GM19035 (cell line): ENCODE data around the gene EPS8L3.
"Not testable (repeated sequence)": the region's sequence is repeated elsewhere in the genome, so short reads cannot be mapped to it uniquely, and the experiment has no call there.

Experiments used
- ATAC-seq: cut with Tn5 transposase; IDR thresholded peaks from one replicate; pipeline ENCODE4 v1.9.1; 2021; ENCODE audit not compliant: unreplicated experiment

Gene EPS8L3

DNA sequence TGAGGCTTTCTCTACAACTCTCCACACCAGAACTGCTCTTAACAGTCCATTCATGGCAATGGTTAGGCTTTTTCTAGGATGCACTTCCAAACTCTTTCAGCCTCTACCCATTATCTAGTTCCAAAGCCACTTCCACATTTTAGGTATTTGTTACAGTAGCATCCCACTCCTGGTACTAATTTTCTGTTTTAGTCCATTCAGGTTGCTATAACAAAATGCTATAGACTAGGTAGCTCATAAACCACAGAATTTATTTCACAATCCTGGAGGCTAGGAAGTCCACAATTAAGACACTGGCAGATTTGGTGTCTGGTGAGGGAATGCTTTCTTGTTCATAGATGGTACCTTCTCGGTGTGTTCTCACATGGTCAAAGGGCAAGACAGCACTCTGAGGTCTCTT lies 17.3 kb upstream of the EPS8L3 start:
- ATAC-seq, result no peak

DNA sequence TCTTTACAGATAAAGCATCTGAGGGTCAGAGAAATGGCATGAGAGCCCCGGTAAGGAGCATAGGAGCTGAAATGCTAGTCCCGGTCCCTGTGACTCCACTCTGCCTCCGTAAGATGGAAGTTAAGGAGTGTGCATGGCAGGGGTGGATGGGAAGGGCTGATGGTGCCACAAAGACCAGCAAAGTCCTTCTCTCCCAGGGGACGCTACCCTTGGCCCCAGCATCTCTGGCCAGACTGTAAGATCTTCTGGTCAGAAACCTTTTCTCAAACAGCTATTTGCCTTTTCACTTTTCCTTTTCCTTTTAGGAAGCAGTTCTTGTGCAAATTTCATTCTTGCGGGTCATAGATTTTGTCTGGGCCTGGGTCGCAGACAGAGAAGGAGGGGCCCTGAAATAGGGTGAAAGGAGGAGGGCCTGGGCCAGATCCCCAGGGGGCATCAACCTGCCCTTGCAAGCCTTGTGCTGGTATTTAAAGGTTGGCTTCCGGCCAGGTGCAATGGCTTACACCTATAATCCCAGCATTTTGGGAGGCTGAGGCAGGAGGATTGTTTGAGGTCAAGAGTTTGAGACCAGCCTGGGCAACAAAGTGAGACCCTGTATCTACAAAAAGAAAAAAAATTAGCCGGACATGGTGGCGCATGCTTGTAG lies 14.4 kb upstream of the EPS8L3 start:
- ATAC-seq, result no peak

DNA sequence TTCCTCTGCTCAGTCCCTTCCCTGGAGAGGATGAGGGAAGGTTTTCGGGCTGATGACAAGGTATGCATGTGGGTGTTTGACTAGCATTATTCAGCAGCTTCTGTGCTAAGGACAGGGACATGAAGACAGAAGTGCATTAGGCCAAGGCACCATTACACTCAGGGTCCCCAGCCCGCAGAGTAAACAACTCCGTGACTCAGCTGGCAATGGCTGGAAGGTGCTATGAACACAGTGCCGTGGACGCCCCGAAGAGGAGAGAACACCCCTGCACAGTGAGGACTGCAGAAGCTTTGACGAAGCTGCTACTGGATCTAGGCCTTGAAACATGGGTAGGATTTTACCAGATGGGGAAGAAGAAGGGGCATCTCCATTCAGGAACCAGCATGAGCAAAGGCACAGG lies 13.7 kb upstream of the EPS8L3 start:
- no peak for ATAC-seq

DNA sequence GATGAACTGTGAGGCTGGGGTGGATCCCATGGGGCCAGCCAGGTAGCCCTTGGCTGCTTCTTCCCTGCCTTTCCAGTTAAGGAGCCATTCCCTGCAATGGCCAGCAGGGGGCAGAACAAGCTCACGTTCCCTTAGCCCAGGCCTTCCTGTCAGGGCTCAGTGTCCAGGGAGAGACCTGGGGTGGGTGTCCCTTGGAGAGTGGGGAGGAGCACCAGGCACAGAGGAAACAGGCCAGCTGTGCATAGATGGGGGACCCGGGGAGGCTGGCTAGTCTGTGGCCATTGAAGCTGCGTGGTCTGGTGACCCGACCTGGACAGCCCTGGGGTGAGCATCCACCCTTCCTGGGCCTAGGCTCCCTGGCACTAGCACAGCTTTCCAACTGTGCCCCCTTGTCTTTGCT lies 13.2 kb upstream of the EPS8L3 start:
- peak; percentile 50 for ATAC-seq

DNA sequence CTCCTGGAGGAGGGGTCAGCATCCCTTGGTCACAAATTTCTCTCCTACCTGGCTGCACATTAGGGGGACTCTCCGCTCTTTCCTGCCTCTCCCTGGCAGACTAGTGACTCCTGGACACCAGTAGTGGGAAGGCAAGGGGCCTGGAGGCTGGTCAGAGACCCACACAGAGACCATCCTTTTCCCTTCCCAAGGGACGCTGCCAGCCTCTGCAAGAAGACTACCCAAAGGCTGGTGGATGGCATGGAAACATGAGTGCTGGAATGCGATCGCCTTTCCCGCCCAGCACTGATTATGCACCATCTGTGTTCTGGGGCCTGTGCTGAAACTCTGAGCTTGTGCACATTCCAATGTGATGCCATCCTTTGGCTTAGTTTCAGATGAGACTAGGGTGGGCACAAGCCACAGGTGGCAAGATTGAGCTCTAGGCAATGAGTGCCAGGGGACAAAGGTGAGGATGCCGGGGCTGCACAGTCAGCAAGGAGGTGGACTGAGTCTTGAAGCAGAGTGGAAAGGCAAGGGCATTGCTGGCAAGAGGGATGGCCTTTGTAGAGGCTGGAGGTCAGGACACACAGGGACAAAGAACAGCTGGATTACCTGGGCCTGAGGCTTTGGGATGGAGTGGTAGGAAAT lies 12.6 kb upstream of the EPS8L3 start:
- ATAC-seq, result no peak

DNA sequence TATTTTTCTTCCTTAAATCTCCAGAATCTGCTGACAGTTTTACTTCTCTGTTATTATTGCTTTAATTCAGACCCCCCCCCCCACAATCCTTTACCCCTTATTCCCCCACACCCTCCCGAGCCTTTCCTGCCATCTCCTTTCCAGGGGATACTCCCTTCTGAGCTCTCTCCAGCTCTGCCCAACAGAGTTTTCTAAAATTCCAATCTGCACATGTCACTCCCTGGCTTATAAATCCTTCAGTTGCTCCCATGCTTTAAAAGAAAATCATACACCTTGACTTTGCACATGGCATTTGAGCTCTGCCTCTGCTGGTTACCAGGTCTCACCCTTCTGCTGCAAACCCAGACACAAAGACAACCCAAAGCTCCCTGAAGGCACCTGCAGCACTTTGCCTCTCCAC lies 11.7 kb upstream of the EPS8L3 start:
- no peak for ATAC-seq

DNA sequence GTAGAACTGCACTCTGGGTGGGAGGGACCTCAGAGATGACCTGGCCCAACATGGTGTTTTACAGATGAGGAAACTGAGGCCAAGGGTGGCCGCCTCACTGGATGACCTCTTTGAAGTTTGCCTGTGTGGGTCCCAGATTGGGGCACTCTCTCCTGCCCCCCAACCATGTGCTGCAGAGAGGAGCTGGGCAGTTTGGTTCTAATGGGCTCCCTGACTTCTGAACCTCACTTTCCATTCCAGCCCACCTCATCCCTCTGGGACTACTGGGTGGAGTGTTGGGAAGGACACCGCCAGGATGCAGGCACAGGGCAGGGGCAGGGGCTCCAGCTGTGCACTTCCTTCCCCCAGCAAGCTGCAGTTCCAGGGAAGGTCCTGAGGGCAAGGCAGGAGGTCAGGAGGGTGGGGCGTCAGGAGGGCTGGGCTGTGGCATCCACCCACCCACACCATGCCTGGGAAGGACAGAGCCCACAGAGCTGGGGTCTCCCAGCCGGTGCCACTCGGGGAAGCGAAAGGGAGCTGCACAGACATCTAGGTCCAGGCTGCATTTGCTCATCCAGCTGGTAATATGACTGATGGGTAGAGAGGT lies 10.3 kb upstream of the EPS8L3 start:
- ATAC-seq, result no peak

DNA sequence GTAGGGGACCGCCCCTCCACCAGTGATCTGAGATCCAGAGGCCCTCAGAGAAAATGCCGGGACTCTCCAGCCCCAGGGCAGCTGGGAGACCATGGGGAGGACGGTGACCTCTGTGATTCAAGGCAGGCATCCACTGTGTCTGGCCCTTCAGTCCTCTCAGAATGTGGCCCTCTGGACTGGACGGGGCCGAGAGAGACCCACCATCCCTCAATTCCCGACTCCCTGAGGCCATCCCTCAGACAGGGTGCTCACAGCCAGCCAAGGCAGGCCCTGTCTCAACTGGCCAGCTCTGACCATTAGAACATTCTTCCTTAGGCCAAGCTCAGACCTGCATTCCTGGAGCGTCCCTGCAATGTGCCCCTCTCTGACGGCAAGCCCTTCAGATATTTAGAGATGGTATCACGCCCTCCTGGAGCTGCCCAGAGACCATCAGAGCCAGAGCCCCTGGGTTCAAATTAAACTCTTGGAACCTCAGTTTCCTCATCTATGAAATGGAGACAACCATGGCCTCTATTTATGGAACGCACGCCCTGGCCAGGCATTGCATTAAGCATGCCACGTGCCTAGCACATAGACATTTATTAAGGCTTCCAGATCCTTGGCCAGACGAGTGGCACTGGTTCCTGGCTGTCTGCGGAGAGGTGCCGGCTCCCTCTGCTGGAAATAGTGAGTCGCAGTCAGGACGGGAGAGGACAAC lies 9.6 kb upstream of the EPS8L3 start:
- peak; percentile 72 for ATAC-seq

DNA sequence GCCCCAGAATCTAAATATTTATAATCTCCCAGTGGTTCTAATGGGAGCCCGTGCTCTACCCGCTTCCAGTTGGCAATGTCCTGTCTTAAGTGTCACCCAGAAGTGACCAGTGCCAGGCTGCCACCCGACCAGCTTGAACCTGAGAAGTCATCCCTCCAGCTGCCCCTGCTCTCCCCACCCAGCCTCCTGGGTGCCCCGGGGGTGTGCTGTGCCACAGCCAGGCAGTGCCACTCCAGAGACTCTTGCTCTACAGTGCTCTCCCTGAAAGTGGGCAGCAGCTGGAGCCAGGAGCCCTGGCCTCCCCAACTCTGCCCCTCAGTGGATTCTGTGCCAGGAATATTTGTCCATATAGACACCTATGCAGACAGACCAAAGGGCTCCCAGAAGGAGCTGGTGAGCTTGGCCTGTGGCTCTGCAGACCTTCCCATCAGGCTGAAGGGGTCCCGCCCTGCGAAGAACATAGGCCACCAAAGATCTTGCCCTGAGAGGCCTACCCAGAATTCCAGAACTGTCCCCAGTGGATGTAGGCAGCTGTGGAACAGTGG lies 9.0 kb upstream of the EPS8L3 start:
- ATAC-seq, result no peak

DNA sequence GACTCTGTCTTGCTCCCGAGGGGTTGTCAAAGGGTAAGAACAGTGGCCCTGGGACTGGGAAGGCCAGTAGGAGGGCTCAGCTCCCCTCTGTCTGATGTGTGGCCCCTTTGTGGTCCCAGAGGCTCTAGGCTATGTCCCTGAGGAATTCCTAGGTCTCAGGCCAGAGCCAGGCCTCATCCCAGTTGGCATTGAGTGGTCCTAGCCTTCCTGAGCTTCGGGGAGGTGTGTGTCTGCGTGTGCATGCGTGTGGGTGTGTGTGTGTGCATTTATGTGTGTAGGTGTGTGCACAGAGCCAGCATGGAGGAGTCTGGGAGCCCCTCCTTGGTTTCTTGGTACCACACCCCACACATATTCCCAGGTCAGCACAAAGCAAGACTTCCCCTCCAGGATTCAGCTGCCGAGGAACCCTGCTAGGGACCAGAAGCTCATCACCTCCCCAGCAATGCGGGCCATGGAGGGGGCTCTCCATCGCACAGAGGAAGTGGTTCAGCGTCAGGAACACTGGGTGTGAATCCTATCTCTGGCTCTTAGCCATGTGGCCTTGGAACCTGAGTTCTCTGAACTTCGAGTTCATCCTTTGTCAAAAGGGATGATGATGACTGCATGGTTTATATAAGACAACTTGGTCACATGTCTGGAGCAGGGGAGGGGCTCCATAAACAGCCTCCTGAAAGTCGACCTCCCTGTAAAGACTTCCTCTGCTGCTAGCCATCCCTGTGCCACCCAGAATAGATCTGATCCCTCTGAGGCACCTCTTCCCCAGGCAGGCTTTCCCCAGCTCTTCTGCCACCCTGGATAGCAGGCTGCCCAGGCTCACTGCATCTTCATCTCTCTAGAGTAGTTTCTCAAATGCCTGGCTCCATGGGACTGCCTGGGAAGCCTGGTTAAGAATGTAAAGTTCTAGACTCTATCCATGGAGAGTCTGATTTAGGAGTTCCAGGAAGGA lies 8.3 kb upstream of the EPS8L3 start:
- ATAC-seq, result no peak

DNA sequence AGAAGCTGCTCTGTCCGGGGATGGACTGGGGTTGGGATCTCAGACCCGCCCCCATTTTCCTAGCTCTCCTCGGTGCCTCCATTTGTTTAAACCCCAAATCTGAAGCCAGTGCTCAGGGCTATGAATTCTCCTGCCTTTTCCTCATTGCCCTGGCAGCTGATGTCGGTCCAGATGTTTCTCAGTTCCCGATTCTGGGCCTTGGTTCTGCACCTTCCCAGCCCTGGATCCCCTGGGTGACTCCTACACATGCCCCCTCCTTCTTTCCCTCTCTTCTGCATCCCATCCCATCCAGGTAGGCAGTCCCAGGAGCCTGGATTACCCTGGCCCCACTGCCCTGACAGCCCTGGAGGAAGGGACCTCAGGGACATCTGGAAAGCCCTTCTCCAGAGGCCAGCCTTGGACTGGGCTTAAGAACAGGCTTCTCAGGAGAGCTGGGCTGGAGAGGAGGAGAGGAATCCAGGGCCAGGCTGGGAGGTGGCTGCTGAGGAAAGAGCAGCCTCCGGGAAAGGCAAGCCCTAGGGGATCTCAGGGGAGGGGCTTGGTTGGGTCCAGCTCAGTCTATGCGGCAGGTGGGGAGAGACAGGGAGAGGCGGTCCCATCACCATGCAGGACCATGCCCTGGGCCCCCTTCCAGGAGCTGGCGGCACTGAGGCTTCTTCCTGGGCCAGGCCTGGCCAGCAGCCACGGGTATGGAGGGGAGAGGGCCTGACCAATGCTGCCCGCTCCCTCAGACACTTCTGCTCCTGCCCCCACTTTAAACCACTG lies 6.8 kb upstream of the EPS8L3 start:
- no peak for ATAC-seq

DNA sequence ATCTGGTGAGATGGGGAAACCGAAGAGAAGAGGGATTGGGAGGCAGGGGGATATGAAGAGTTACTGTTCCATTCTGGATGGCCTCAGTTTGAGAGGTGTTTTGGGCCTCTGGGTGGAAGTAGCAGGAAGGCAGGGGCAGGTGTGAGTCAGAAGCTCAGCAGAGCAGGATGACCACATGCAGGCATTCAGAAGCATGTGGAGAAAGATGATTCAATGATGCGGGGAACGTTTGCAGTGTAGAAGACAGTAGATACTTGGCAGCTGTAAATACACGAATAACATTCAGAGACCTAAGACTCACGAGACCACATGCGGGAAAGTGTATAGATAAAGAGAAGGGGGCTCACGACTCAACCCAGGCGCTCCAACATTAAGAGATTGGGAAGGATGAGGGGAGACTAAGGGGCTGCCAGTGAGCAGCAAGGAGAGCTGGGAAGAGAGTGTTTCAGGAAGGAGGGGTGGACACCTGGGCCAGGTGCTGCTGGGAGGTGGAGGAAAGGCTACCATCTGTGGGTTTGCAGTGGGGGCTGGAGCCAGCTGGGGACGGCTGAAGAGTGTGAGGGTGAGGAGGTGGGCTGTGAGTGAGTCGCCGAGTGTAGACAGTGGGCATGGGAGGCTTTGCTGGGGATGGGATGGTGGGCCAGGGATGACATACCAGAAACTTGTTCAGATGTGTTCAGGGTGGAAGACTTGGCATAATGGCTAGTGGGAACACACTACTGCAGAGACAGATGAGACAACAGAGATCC lies 5.8 kb upstream of the EPS8L3 start:
- ATAC-seq, result no peak

DNA sequence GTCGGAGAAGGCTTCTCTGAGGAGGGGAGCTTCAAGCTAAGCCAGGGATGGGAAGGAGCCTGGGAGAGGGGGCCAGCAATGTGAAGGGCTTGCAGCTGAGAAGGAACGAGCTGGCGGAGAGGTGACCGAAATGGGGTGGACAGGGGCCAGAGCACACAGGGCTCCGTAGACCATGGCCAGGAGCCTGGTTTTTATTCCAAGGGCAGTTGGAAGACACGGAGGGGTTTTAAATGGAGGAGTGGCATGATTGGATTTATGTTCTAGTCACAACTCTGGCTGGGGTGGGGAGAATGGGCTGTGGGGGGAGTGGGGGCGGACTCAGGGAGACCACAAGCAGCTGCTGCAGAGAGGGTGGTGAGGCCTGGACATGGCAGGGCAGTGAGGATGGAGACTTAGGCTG lies 5.1 kb upstream of the EPS8L3 start:
- ATAC-seq, result no peak

DNA sequence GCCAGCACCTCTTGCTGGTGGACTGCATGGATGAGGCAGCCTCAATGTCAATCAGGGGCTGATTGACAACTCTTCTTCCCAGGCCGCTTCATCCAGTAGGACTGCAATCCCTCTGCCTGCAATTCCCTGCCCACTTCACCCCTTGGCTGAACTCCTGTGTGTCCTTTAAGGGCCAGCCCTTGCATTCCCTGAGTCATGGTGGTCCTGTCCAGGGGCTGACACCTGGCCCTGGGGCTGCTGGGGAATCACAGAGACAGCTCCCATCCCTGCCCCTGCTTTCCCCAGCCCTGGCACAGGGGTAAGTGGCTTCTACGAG lies 4.6 kb upstream of the EPS8L3 start:
- no peak for ATAC-seq

DNA sequence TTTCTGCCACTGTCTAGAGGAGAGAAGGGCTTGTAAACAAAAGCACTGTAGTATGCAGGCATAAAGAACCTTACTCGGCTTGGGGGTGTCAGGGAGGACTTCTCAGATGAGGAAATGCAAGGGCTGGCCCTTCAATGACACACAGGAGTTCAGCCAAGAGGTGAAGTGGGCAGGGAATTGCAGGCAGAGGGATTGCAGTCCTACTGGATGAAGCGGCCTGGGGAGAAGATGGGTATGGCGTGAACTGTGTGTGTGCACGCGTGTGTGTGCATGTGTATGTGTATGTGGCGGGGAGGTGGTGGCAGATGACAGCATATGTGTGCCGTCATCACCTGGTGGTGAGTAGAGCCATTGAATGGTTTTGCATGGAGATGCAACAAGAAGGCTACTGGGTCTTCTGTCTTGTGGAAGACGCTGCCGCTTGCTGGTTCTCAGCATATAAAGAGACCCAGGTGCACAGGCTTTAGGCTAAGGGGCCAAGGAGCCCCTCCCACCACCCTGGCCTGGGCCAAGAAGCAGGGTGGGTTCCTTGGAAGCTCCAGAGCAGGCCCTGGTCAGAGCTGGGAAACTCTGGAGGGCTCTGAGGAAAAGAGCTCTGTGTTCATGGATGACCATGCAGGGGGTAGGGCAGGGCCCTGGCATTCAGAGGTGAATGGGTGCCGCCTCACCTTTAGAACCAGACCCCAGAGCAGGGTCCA lies 4.1 kb upstream of the EPS8L3 start:
- no peak for ATAC-seq

DNA sequence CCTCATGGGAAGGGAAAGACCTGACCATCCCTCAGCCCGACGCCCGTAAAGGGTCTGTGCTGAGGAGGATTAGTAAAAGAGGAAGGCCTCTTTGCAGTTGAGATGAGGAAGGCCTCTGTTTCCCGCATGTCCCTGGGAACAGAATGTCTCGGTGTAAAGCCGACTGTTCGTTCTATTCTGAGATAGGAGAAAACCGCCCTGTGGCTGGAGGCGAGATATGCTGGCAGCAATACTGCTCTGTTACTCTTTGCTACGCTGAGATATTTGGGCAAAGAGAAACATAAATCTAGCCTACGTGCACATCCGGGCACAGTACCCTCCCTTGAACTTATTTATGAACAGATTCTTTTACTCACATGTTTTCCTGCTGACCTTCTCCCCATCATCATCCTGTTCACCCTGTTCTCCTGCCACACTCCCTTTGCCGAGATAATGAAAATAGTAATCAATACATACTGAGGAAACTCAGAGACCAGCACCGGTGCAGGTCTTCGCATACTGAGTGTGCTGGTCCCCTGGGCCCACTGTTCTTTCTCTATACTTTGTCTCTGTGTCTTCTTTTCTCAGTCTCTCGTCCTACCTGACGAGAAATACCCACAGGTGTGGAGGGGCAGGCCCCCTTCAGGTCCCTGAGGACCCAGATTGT lies 3.4 kb upstream of the EPS8L3 start:
- ATAC-seq, result not testable (repeated sequence)

DNA sequence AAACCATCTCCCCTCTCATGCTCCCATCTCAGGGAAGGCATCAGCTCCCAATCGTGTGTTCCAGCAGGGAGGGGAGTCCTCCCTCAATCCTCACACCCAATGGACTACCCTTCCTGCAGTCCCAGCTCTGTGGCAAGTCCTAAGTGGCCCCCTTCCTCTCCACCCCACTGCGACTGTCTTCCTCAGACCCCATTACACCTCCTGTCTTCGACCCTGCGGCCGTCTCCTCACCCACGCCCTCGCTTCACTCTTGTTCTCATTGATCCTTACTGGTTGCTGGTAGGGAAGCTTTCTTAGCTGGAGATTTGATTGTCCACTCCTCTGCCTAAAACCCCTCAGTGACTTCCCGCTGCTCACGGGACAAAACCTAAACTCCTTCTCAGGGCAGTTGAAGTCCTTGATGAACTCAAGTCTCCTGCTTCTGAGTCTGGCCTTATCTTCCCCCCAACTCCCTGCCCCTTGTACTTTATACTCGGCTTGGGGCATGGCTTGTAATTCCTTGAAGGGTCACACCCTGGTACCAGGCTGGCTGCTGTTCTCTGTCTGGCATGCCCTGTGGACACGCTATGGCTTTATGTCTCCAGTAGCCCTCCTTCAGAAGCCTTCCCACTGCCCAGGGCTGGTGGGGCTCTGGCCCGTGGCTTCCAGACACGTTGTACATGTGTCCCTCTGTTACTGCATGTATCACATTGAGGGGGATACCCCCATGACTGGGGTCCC lies 2.3 kb upstream of the EPS8L3 start:
- no peak for ATAC-seq

DNA sequence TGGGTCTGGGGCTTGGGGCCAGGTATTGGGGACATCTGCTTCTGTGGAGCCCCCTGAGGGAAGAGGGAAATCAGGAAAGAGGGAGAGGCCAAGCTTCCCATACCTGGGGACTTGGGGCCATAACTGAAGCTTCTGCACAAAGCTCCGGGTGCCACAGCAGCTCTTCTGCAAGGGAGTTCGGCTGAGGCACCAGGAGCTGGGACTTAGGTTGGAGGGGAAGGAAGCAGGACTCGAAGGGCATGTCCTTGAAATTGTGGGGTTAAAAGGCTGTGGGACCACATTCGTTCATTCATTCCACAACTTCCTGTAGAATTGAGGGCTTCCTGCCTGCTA lies 1.7 kb upstream of the EPS8L3 start:
- no peak for ATAC-seq
